Osteoblast (primary cell): Measurements from ENCODE around the gene TMEM106C. TPM values are rescaled to one million over a fixed set of nuclear protein-coding genes. Genes with fewer than 3 reads are reported as not detected.

Experiments used
- DNase-seq: peaks from one replicate; pipeline ENCODE4 v3.0.0; 2011; ENCODE audit warnings: low spot score, mixed read lengths; ENCODE audit not compliant: insufficient read length; ENCODE audit errors: missing footprints
- H2AFZ ChIP-seq: 2 replicates; pipeline ENCODE4 v1.6.0; 2011; ENCODE audit warnings: mild to moderate bottlenecking, low read length
- H3K27ac ChIP-seq: 2 replicates; pipeline ENCODE4 v1.5.1; 2011; ENCODE audit warnings: mild to moderate bottlenecking, low read depth, low read length, moderate library complexity
- H3K27me3 ChIP-seq: 2 replicates; pipeline ENCODE4 v1.6.0; 2012; ENCODE audit warnings: mild to moderate bottlenecking, control low read depth, inconsistent platforms, low read length, moderate library complexity; ENCODE audit not compliant: insufficient read depth
- H3K36me3 ChIP-seq: 2 replicates; pipeline ENCODE4 v1.5.1; 2011; ENCODE audit warnings: mild to moderate bottlenecking, low read length, control low read depth, moderate library complexity; ENCODE audit not compliant: insufficient read depth
- H3K4me1 ChIP-seq: 2 replicates; pipeline ENCODE4 v1.5.1; 2011; ENCODE audit warnings: mild to moderate bottlenecking, low read length, control low read depth, moderate library complexity; ENCODE audit not compliant: insufficient read depth
- H3K4me2 ChIP-seq: 2 replicates; pipeline ENCODE4 v1.6.0; 2011; ENCODE audit warnings: mild to moderate bottlenecking, low read length; ENCODE audit not compliant: insufficient read depth
- H3K4me3 ChIP-seq: fragments of 200-600 bp; sonication (generic); 3 replicates; pipeline ENCODE4 v1.5.1; 2012; ENCODE audit warnings: mild to moderate bottlenecking, low read length, inconsistent platforms; ENCODE audit not compliant: insufficient read depth
- H3K79me2 ChIP-seq: 2 replicates; pipeline ENCODE4 v1.6.0; 2012; ENCODE audit warnings: mild to moderate bottlenecking, low read length, control low read depth, inconsistent platforms; ENCODE audit not compliant: insufficient read depth
- H3K9me3 ChIP-seq: 2 replicates; pipeline ENCODE4 v1.5.1; 2011; ENCODE audit warnings: low read depth, low read length, control low read depth
- H4K20me1 ChIP-seq: 2 replicates; pipeline ENCODE4 v1.6.0; 2012; ENCODE audit warnings: mild to moderate bottlenecking, low read length, control low read depth; ENCODE audit not compliant: insufficient read depth
- CTCF ChIP-seq: IDR thresholded peaks from 2 replicates; pipeline ENCODE4 v1.5.1; 2011; ENCODE audit warnings: mild to moderate bottlenecking, low read depth, low read length, moderate library complexity; ENCODE audit errors: extremely low read depth
- total RNA-seq: library from RNA; depleted of rRNA; stranded (reverse); fragments of >200 nt; gene quantifications from 2 replicates; pipeline ENCODE4 v1.2.3, GENCODE V29; 2012

TMEM106C gene
- total RNA-seq, 1 donor, result 57.5 TPM

GRCh38 chr12:47944685-47945340 is 18.6 kb upstream of the TMEM106C start:
- Histone ChIP-seq H3K4me3 (no peak overlapping the region), H3K36me3 (no peaks in the 10 kb centered on the region), H2AFZ (no peak overlapping the region), H3K27ac (no peak overlapping the region), H3K9me3 (no peaks in the 10 kb centered on the region), H3K27me3 (peaks cover 9% of the 10 kb centered on the region), H3K4me2 (no peak overlapping the region), H3K79me2 (no peaks in the 10 kb centered on the region), H3K4me1 (peaks cover 6% of the 10 kb centered on the region), H4K20me1 (no peaks in the 10 kb centered on the region)
- TF ChIP-seq CTCF, result no peak
- DNase-seq, result no peak

- no peak overlapping the region for H3K4me3 ChIP-seq
- H3K36me3 ChIP-seq, result no peaks in the 10 kb centered on the region
- no peak overlapping the region for H3K4me2 ChIP-seq
- peaks cover 9% of the 10 kb centered on the region for H3K27me3 ChIP-seq
- no peak overlapping the region for H2AFZ ChIP-seq
- no peak overlapping the region for H3K27ac ChIP-seq
- no peaks in the 10 kb centered on the region for H4K20me1 ChIP-seq
- no peaks in the 10 kb centered on the region for H3K9me3 ChIP-seq
- no peak for DNase-seq
- peaks cover 6% of the 10 kb centered on the region for H3K4me1 ChIP-seq
- no peak for TF ChIP-seq CTCF
- H3K79me2 ChIP-seq, result no peaks in the 10 kb centered on the region
Observed at GRCh38 chr12:47945341-47945728, 18.1 kb upstream of the TMEM106C start.

GRCh38 chr12:47946413-47947323 is 16.7 kb upstream of the TMEM106C start:
- Histone ChIP-seq H3K27me3 (peaks cover 9% of the 10 kb centered on the region), H3K4me2 (peak overlapping the region; percentile 59), H2AFZ (peak overlapping the region; percentile 78), H3K9me3 (no peaks in the 10 kb centered on the region), H3K4me1 (peaks cover 6% of the 10 kb centered on the region), H3K4me3 (peak overlapping the region; percentile 58), H4K20me1 (no peaks in the 10 kb centered on the region), H3K79me2 (no peaks in the 10 kb centered on the region), H3K36me3 (no peaks in the 10 kb centered on the region), H3K27ac (no peak overlapping the region)
- TF ChIP-seq CTCF, result no peak
- DNase-seq, result peak; percentile 97

- no peak overlapping the region for H3K4me3 ChIP-seq
- H3K4me1 ChIP-seq, result peaks cover 6% of the 10 kb centered on the region
- no peak overlapping the region for H3K27ac ChIP-seq
- H3K79me2 ChIP-seq, result no peaks in the 10 kb centered on the region
- no peaks in the 10 kb centered on the region for H4K20me1 ChIP-seq
- H3K27me3 ChIP-seq, result peaks cover 14% of the 10 kb centered on the region
- DNase-seq, result no peak
- no peak overlapping the region for H3K4me2 ChIP-seq
- no peaks in the 10 kb centered on the region for H3K36me3 ChIP-seq
- no peak for TF ChIP-seq CTCF
- H3K9me3 ChIP-seq, result no peaks in the 10 kb centered on the region
- H2AFZ ChIP-seq, result peak overlapping the region; percentile 27
Observed at GRCh38 chr12:47947341-47947740, 16.1 kb upstream of the TMEM106C start.
